ENCODE measurements around the gene TRPV6.

TRPV6 gene

DNA sequence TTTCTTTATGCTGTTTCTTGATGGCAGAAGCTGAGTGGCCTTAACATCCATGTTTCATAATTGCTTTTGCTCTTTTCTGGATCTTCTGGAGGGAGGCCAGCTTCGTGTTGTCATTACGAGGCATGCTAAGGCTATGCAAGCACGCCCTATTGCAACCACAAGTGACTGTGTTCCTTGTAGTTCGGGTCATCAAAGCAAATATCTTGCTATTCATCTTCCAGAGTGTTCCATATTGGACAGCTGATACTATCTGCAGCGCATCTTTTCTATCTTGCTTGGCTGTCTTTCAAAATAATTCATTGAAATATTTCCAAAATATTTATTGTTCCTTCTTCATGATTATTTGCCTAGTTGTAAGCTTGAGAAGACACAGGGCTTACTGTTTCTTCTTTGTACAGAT is 25.7 kb downstream of the TRPV6 start:
- no peak for DNase-seq (ENCODE audit: extremely low spot score)
- no peak for TF ChIP-seq PKNOX1 (IDR thresholded peaks at IDR 0.05)
- TF ChIP-seq ARNT (IDR thresholded peaks at IDR 0.05), result no peak
- TF ChIP-seq L3MBTL2 (conservative IDR thresholded peaks at IDR 0.05), result no peak
- TF ChIP-seq HDGF (IDR thresholded peaks at IDR 0.05; ENCODE audit: borderline replicate concordance), result no peak
- no peak for TF ChIP-seq FOXK2 (IDR thresholded peaks at IDR 0.05)
- TF ChIP-seq SUZ12 (IDR thresholded peaks at IDR 0.05), result no peak
- no peak for TF ChIP-seq BHLHE40 (IDR thresholded peaks at IDR 0.05; ENCODE audit: borderline replicate concordance)
- no peak for TF ChIP-seq FOXA1 (IDR thresholded peaks at IDR 0.05)
- no peak for TF ChIP-seq FOXM1 (IDR thresholded peaks at IDR 0.05; ENCODE audit: borderline replicate concordance)
- TF ChIP-seq LEF1 (IDR thresholded peaks at IDR 0.05; ENCODE audit: borderline replicate concordance), result no peak
- TF ChIP-seq CTBP1 (IDR thresholded peaks at IDR 0.05; ENCODE audit: borderline replicate concordance), result no peak
- no peak for TF ChIP-seq NFRKB (IDR thresholded peaks at IDR 0.05)
- TF ChIP-seq SP1 (IDR thresholded peaks at IDR 0.05), result no peak
- no peak for TF ChIP-seq ZNF384 (IDR thresholded peaks at IDR 0.05)
- no peak for TF ChIP-seq TARDBP (IDR thresholded peaks at IDR 0.05)
- TF ChIP-seq ELF4 (IDR thresholded peaks at IDR 0.05), result no peak
- POLR2A ChIA-PET, result no interaction called here
- CTCF ChIA-PET, result interaction anchor here (0.6 to 1.8 kb wide), 2 partner anchors 13 to 355 kb away, joined by 3 to 5 read pairs; no protein-coding TSS in a partner anchor

DNA sequence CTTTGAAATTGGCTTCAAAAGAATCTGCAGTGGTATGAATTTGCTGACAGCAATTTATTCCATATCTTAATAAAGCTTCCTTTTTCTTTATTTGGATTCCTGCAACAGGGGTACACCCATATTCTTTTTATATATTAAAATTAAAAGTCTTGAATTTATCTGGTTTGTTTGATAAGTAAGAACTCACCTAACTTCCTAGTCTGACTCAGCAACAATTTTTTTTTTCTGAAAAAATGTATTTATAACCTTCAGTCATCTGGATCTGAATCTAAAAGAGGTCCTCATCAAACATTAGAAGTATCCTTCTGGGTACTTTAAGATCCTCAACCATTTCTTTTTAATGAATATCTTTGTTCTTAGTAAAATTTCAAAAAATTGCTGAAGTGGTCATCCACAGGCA is 26.1 kb downstream of the TRPV6 start:
- CTCF ChIA-PET, result interaction anchor here (0.6 to 1.8 kb wide), 2 partner anchors 14 to 355 kb away, joined by 3 to 5 read pairs; no protein-coding TSS in a partner anchor
- DNase-seq (ENCODE audit: extremely low spot score), result no peak
- TF ChIP-seq TARDBP (IDR thresholded peaks at IDR 0.05) (no peak), ELF4 (IDR thresholded peaks at IDR 0.05) (no peak), FOXK2 (IDR thresholded peaks at IDR 0.05) (no peak)
- POLR2A ChIA-PET, result no interaction called here

DNA sequence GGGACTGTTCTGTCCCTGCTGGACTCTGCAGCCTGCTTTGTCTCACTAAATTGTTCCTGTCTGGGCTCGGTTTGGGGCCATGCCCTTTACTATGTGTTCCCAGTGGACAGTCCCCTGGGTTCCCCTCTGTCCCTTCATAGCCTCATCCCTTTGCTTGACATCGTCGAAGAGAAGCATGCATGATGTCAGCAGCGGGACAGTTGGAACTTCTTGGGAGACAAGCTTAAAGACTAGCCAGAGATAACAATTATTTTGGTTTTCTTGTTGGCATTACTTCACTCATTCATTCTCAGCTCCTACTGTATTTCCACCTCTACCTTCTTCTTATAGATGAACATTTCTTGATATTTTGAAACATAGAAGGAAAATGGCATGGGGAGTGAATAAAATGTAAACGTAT is 27.9 kb downstream of the TRPV6 start:
- TF ChIP-seq BHLHE40 (IDR thresholded peaks at IDR 0.05; ENCODE audit: borderline replicate concordance), result no peak
- no peak for TF ChIP-seq ZNF384 (IDR thresholded peaks at IDR 0.05)
- TF ChIP-seq L3MBTL2 (conservative IDR thresholded peaks at IDR 0.05), result no peak
- no peak for TF ChIP-seq CTBP1 (IDR thresholded peaks at IDR 0.05; ENCODE audit: borderline replicate concordance)
- TF ChIP-seq ARNT (IDR thresholded peaks at IDR 0.05), result no peak
- no peak for TF ChIP-seq ELF4 (IDR thresholded peaks at IDR 0.05)
- no peak for TF ChIP-seq SP1 (IDR thresholded peaks at IDR 0.05)
- no peak for TF ChIP-seq NFRKB (IDR thresholded peaks at IDR 0.05)
- ChIA-PET POLR2A (no interaction called here), CTCF (no interaction called here)
- DNase-seq (ENCODE audit: extremely low spot score), result no peak

- POLR2A ChIA-PET, result no interaction called here
- no peak for DNase-seq (ENCODE audit: extremely low spot score)
- TF ChIP-seq LEF1 (IDR thresholded peaks at IDR 0.05; ENCODE audit: borderline replicate concordance) (no peak), ZNF384 (IDR thresholded peaks at IDR 0.05) (no peak), SP1 (IDR thresholded peaks at IDR 0.05) (no peak), ARNT (IDR thresholded peaks at IDR 0.05) (no peak), PKNOX1 (IDR thresholded peaks at IDR 0.05) (no peak), HDGF (IDR thresholded peaks at IDR 0.05; ENCODE audit: borderline replicate concordance) (no peak), FOXM1 (IDR thresholded peaks at IDR 0.05; ENCODE audit: borderline replicate concordance) (no peak), ELF4 (IDR thresholded peaks at IDR 0.05) (no peak), FOXK2 (IDR thresholded peaks at IDR 0.05) (no peak), NFRKB (IDR thresholded peaks at IDR 0.05) (no peak), SUZ12 (IDR thresholded peaks at IDR 0.05) (no peak), BHLHE40 (IDR thresholded peaks at IDR 0.05; ENCODE audit: borderline replicate concordance) (no peak), FOXA1 (IDR thresholded peaks at IDR 0.05) (no peak), CTBP1 (IDR thresholded peaks at IDR 0.05; ENCODE audit: borderline replicate concordance) (no peak), L3MBTL2 (conservative IDR thresholded peaks at IDR 0.05) (no peak), TARDBP (IDR thresholded peaks at IDR 0.05) (no peak)
- CTCF ChIA-PET, result no interaction called here
These were observed 28.8 kb downstream of the TRPV6 start for GRCh38 chr7:142856565-142857245.

DNA sequence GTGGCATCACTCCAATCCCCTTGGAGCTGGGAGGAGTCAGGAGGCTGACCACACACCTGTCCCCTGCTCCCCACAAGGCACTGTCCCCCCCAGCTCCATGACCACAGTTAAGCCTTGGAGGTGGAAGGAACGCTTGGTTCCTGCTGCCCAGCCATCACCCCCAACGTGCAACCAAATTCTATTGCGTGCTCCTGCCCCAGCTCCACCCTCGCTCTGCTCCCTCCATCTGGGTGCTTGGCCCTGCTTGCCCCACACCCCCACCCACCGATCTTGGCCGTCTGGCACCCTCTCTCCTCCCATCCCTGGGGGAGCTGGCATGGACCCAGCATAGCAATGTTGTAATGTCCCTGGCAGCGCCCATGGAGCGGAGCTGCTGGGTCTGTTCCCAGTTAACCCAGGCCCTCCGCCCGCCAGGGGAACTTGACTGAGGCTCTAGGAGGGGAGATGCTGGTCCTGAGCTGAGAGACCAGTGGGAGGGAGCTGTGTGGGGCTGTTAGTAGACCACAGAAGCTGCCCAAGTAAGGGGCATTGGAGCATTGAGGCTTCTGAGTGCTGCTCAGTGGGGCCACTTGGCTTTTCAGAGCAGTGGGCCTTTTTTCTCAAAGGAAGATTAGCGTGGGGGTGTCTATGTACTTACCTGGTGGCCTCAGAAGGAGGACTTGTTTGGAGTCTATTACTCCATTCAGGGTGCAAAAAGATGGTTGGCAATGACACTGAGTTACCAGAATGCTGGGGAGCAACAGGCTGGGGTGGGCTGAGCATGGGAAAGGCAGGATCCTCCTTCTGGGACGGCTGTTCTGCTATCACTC is 29.6 kb downstream of the TRPV6 start:
- no peak for DNase-seq (ENCODE audit: extremely low spot score)
- POLR2A ChIA-PET, result no interaction called here
- TF ChIP-seq LEF1 (IDR thresholded peaks at IDR 0.05; ENCODE audit: borderline replicate concordance) (no peak), FOXA1 (IDR thresholded peaks at IDR 0.05) (no peak), BHLHE40 (IDR thresholded peaks at IDR 0.05; ENCODE audit: borderline replicate concordance) (no peak), PKNOX1 (IDR thresholded peaks at IDR 0.05) (no peak), SP1 (IDR thresholded peaks at IDR 0.05) (no peak), FOXK2 (IDR thresholded peaks at IDR 0.05) (no peak), NFRKB (IDR thresholded peaks at IDR 0.05) (no peak), CTBP1 (IDR thresholded peaks at IDR 0.05; ENCODE audit: borderline replicate concordance) (no peak), HDGF (IDR thresholded peaks at IDR 0.05; ENCODE audit: borderline replicate concordance) (no peak), ELF4 (IDR thresholded peaks at IDR 0.05) (no peak), FOXM1 (IDR thresholded peaks at IDR 0.05; ENCODE audit: borderline replicate concordance) (no peak), ZNF384 (IDR thresholded peaks at IDR 0.05) (no peak), ARNT (IDR thresholded peaks at IDR 0.05) (no peak), SUZ12 (IDR thresholded peaks at IDR 0.05) (no peak)
- CTCF ChIA-PET, result interaction anchor here (0.7 to 2.1 kb wide), 5 partner anchors 10 to 232 kb away, joined by 3 to 7 read pairs (median 3); no protein-coding TSS in a partner anchor
